Prostate gland (tissue), 2 donors: ENCODE results near the gene PRTG.

Source experiments
- CTCF ChIP-seq, 4 experiments: fragments of 200-600 bp in 2 of 4; fragments of 450-650 bp in 2 of 4; sonication (generic) in 2 of 4; IDR thresholded peaks; 1 replicate in 3 of 4; 2 replicates in 1 of 4; pipeline ENCODE4 v1.5.1; 2016 to 2019; ENCODE audit warnings: antibody characterized with exemption in 4 of 4, mild to moderate bottlenecking in 2 of 4, moderate library complexity in 2 of 4
- POLR2A ChIP-seq: fragments of 450-650 bp; IDR thresholded peaks from one replicate; pipeline ENCODE4 v1.6.1; 2016; ENCODE audit warnings: antibody characterized with exemption, mild to moderate bottlenecking

GRCh38 chr15:55738715-55739114 lies 4.2 kb downstream of the PRTG start:
- TF ChIP-seq CTCF (IDR thresholded peaks at IDR 0.05) (no peak), POLR2A (no peak)
